CD4-positive, alpha-beta memory T cell (primary cell): ENCODE measurements around the gene SCAMP4. TPM values are rescaled to one million over a fixed set of nuclear protein-coding genes. Genes with fewer than 3 reads are reported as not detected.

ENCODE experiments used
- CTCF ChIA-PET: fragments of 350-600 bp; sonication (Branson Sonifier 250); formaldehyde crosslinking; loops from one replicate; lab custom pipeline; 2021; ENCODE audit warnings: inconsistent platforms; ENCODE audit not compliant: partially characterized antibody; lab: Charles Lee
- POLR2A ChIA-PET: fragments of 350-600 bp; sonication (Branson Sonifier 250); formaldehyde crosslinking; loops from one replicate; lab custom pipeline; 2021; ENCODE audit not compliant: partially characterized antibody; lab: Charles Lee
- DNase-seq, 5 donors: peaks; one replicate each; pipeline versions ENCODE4 v3.0.0 to v3.0.0-alpha.2; 2020 to 2022; ENCODE audit warnings: mixed read lengths in 1 of 5
- H3K27ac ChIP-seq: one replicate; pipeline ENCODE4 v1.7.0; 2013; ENCODE audit warnings: low read depth, low read length
- H3K27me3 ChIP-seq: 2 replicates; pipeline ENCODE4 v1.7.0; 2013; ENCODE audit warnings: mild to moderate bottlenecking, low read length, moderate library complexity; ENCODE audit not compliant: insufficient read depth
- H3K36me3 ChIP-seq: 2 replicates; pipeline ENCODE4 v1.7.0; 2013; ENCODE audit warnings: mild to moderate bottlenecking, low read length, moderate library complexity; ENCODE audit not compliant: insufficient read depth
- H3K4me1 ChIP-seq: 2 replicates; pipeline ENCODE4 v1.7.0; 2013; ENCODE audit warnings: mild to moderate bottlenecking, low read length, moderate library complexity; ENCODE audit not compliant: insufficient read depth
- H3K4me3 ChIP-seq, 2 donors: one replicate each; pipeline ENCODE4 v1.7.0; 2013; ENCODE audit warnings: low read length in 2 of 2, mild to moderate bottlenecking in 1 of 2
- H3K9me3 ChIP-seq, 2 donors: one replicate each; pipeline ENCODE4 v1.7.0; 2013; ENCODE audit warnings: low read length in 2 of 2, control low read depth in 1 of 2; ENCODE audit not compliant: control insufficient read depth in 1 of 2
- H3K27ac Mint-ChIP-seq, 7 donors: one replicate each; pipeline ENCODE4 v1.8.0; 2020 to 2021; ENCODE audit warnings: mixed read lengths in 7 of 7, mild to moderate bottlenecking in 6 of 7, inconsistent platforms in 3 of 7, moderate library complexity in 3 of 7
- H3K27me3 Mint-ChIP-seq, 2 donors: one replicate each; pipeline ENCODE4 v1.8.0; 2020 to 2021; ENCODE audit warnings: mixed read lengths in 2 of 2
- H3K36me3 Mint-ChIP-seq, 2 donors: one replicate each; pipeline ENCODE4 v1.8.0; 2020 to 2021; ENCODE audit warnings: mixed read lengths in 2 of 2, inconsistent platforms in 1 of 2, mild to moderate bottlenecking in 1 of 2
- H3K4me1 Mint-ChIP-seq, 4 donors: one replicate each; pipeline ENCODE4 v1.8.0; 2020 to 2021; ENCODE audit warnings: mixed read lengths in 4 of 4, mild to moderate bottlenecking in 1 of 4
- H3K4me3 Mint-ChIP-seq, 8 donors: one replicate each; pipeline ENCODE4 v1.8.0; 2020 to 2021; ENCODE audit warnings: mixed read lengths in 8 of 8, mild to moderate bottlenecking in 7 of 8, moderate library complexity in 6 of 8, inconsistent platforms in 3 of 8
- H3K9me3 Mint-ChIP-seq, 8 donors: one replicate each; pipeline ENCODE4 v1.8.0; 2020 to 2021; ENCODE audit warnings: mixed read lengths in 8 of 8, mild to moderate bottlenecking in 5 of 8, inconsistent platforms in 3 of 8, moderate library complexity in 1 of 8
- intact Hi-C: fragments of 100-400 bp; cut with micrococcal nuclease; formaldehyde crosslinking; loops from one replicate; pipeline ENCODE4 v1.15.1; 2023
- polyA plus RNA-seq, 2 donors: library from polyadenylated mRNA; unstranded; fragments of 300-500 nt; fragmentation: Illumina TruSeq; gene quantifications; one replicate each; pipeline ENCODE4 v1.2.3, GENCODE V29; 2021
- total RNA-seq, 2 experiments: library from RNA; stranded (reverse); gene quantifications; one replicate each; pipeline ENCODE4 v1.2.3, GENCODE V29; 2021

Gene SCAMP4
- total and polyA plus RNA-seq, 4 experiments from 2014 or later, result 9.8 to 29.1 (median 19.4) TPM

GRCh38 chr19:1954532-1954933, 49.3 kb downstream of the SCAMP4 start:
- no peak overlapping the region for H3K4me3 Mint-ChIP-seq
- H3K9me3 ChIP-seq, result no peaks in the 10 kb centered on the region
- peaks cover 0 to 11% of the 10 kb centered on the region in 2 donors for H3K36me3 Mint-ChIP-seq
- peaks cover 3% of the 10 kb centered on the region for H3K4me1 ChIP-seq
- H3K4me1 Mint-ChIP-seq, result peaks cover 3 to 50% (median 12%) of the 10 kb centered on the region in 4 donors
- no peaks in the 10 kb centered on the region for H3K9me3 Mint-ChIP-seq
- intact Hi-C loops, result no loop called here
- POLR2A ChIA-PET, result interaction anchor here (1.5 kb wide), 1 partner anchor 12 kb away, joined by 5 read pairs; no protein-coding TSS in a partner anchor
- no peak overlapping the region for H3K27ac Mint-ChIP-seq
- H3K27me3 ChIP-seq, result no peaks in the 10 kb centered on the region
- no peak for DNase-seq
- H3K36me3 ChIP-seq, result peaks cover 7% of the 10 kb centered on the region
- H3K27me3 Mint-ChIP-seq, result no peaks in the 10 kb centered on the region
- H3K4me3 ChIP-seq, result no peak overlapping the region
- CTCF ChIA-PET, result no interaction called here
- H3K27ac ChIP-seq, result no peak overlapping the region

DNA sequence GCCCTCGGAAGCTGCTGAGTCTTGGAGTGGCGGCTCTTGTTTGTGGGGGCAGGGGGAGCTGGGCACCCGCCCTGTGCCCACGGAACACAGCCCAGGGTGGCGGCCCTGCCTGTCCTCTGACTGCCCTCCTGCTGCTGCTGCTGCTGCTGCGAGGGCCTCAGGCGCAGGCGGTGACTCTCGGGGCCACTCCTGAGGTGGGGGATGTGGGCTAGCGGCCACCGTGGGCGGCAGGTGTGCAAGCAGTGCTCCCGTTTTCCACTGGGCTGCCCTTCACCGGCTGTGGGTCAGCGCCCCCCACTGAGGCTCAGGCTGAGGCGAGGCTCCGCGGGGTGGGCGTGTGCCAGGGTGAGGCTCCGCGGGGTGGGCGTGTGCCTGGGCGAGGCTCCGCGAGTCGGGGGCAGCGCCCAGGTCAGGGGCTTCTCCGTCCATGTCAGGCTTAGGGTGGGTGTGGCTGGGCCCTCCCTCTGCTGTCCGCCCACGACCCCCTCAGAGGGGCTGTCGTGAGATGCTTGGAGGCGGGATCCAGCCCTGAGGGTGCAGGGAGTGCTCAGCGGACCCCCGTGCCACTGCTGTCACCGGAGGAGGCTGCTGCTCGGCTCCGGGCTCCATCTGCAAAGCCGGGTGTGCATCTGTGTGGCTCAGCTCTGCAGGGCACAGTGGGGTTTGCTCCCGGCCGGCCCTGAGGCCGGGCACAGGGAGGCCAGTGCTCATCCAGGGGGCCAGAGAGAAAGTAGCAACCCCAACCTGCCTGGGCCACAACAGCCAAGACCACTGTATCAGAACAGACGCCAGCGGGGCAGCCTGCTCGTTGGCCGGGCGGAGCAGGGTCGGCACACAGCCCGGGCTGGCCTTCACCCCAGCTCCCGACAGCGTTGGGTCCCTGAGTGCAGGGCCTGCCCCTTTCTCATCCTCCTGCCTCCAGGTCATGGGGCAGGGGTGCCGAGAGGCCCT, 50.2 kb downstream of the SCAMP4 start:
- H3K27ac Mint-ChIP-seq, result no peak overlapping the region
- intact Hi-C loops, result no loop called here
- H3K36me3 Mint-ChIP-seq, result peaks cover 0 to 8% of the 10 kb centered on the region in 2 donors
- H3K9me3 Mint-ChIP-seq, result no peaks in the 10 kb centered on the region
- ChIA-PET CTCF (no interaction called here), POLR2A (interaction anchor here (0.6 kb wide), 1 partner anchor 36 kb away, joined by 3 read pairs; no protein-coding TSS in a partner anchor)
- H3K4me1 Mint-ChIP-seq, result peaks cover 3 to 46% (median 11%) of the 10 kb centered on the region in 4 donors
- Histone ChIP-seq H3K4me3 (no peak overlapping the region), H3K27ac (no peak overlapping the region), H3K27me3 (no peaks in the 10 kb centered on the region), H3K36me3 (peaks cover 7% of the 10 kb centered on the region), H3K4me1 (peaks cover 3% of the 10 kb centered on the region), H3K9me3 (no peaks in the 10 kb centered on the region)
- DNase-seq, result no peak
- H3K27me3 Mint-ChIP-seq, result no peaks in the 10 kb centered on the region
- no peak overlapping the region for H3K4me3 Mint-ChIP-seq

DNA sequence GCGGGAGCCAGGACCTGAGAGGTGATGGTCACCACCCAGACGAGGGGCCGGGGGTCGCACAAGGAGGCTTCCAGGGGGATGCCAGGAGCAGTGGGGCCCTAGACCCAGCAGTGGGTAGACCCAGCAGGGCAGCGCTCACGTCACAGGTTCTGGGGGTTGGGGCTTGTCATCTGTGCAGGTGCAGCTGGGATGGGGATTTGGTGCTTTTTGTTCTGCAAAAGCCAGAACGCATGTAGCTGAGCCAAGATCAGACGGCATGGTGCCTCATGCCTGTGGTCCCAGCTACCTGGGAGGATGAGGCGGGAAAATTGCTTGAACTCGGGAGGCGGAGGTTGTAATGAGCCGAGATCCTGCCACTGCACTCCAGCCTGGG, 50.9 kb downstream of the SCAMP4 start:
- no peak for DNase-seq
- Mint-ChIP-seq H3K27ac (peak overlapping the region in 3 of 7 donors; percentile 12 to 46 (median 36)), H3K4me3 (no peak overlapping the region), H3K36me3 (peaks cover 0 to 9% of the 10 kb centered on the region in 2 donors), H3K27me3 (no peaks in the 10 kb centered on the region), H3K4me1 (peaks cover 3 to 47% (median 12%) of the 10 kb centered on the region in 4 donors), H3K9me3 (no peaks in the 10 kb centered on the region)
- CTCF ChIA-PET, result no interaction called here
- H3K36me3 ChIP-seq, result peaks cover 7% of the 10 kb centered on the region
- no peaks in the 10 kb centered on the region for H3K9me3 ChIP-seq
- H3K4me1 ChIP-seq, result peaks cover 3% of the 10 kb centered on the region
- H3K4me3 ChIP-seq, result no peak overlapping the region
- no peak overlapping the region for H3K27ac ChIP-seq
- H3K27me3 ChIP-seq, result no peaks in the 10 kb centered on the region
- intact Hi-C loops, result no loop called here
- POLR2A ChIA-PET, result interaction anchor here (0.6 kb wide), 1 partner anchor 36 kb away, joined by 3 read pairs; no protein-coding TSS in a partner anchor

DNA sequence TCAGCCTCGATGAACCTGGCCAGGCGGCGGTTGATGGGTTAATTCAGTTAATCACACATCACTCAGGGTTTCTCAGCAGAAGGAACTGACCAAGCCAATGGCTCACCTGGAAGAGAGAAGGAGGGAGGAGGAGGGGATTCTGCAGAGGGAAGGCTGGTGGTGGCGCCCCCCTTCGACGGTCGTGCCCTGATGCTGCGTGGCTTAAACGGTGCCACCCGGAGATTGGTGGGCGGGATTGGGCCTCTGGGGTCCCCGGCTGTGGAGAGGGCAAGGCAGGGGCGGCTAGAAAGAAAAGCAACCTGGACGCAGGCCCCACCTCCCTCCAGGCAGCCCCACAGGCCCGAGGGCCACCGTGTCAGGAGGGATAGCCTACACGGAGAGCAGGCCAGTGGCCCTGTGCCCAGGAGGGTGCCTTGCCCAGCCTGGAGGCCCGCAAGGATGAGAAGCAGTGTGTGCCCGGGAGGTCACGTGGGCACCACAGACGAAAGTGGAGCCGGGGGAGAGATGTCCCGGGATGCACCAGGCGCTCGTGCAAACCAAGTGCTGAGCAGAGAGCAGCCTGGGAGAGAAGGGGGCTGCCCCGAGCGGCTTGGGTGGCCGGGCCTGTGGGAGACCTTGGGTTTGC, 51.8 kb downstream of the SCAMP4 start:
- Mint-ChIP-seq H3K4me1 (peaks cover 3 to 54% (median 13%) of the 10 kb centered on the region in 4 donors), H3K4me3 (no peak overlapping the region), H3K9me3 (no peaks in the 10 kb centered on the region), H3K27ac (peak overlapping the region in 1 of 7 donors; percentile 46), H3K36me3 (peaks cover 0 to 13% of the 10 kb centered on the region in 2 donors), H3K27me3 (no peaks in the 10 kb centered on the region)
- peaks cover 7% of the 10 kb centered on the region for H3K36me3 ChIP-seq
- intact Hi-C loops, result no loop called here
- H3K27me3 ChIP-seq, result no peaks in the 10 kb centered on the region
- no peak overlapping the region for H3K27ac ChIP-seq
- no peak for DNase-seq
- no peaks in the 10 kb centered on the region for H3K9me3 ChIP-seq
- POLR2A ChIA-PET, result no interaction called here
- H3K4me1 ChIP-seq, result peaks cover 3% of the 10 kb centered on the region
- CTCF ChIA-PET, result interaction anchor here (0.6 kb wide), 1 partner anchor 132 kb away, joined by 3 read pairs; no protein-coding TSS in a partner anchor
- no peak overlapping the region for H3K4me3 ChIP-seq

DNA sequence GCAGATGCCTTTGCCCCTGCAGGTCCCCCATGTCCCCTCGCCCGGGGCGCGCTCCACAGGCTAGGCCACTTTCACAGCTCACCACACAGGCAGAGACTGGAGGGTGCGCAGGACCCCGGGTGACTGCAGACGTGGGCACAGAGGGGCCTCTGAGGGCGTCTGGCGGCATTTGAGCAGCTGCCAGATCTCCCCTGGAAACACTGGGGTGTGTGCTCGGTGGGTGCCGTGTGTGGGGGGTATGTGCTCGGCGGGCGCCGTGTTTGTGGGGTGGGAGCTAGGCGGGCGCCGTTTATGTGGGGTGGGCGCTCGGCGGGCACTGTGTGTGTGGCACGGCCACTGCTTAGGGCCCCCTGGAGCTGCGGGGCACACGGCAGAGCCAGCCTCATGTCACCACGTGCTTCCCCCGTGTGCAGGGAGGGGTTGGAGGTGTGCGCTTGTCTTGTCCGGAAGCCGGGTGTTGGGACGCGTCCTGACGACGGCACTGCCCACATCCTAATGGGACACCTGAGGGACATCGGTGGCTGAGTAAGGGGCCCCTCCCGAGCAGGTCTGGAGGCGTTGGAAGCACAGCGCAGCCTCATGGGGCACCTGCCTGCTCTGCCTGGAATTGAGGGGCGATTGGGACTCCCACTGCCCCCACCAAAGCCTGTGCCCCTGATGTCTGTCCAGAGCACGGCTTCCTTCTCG, 52.5 kb downstream of the SCAMP4 start:
- Histone ChIP-seq H3K4me1 (peaks cover 3% of the 10 kb centered on the region), H3K27ac (no peak overlapping the region), H3K27me3 (no peaks in the 10 kb centered on the region), H3K9me3 (no peaks in the 10 kb centered on the region), H3K4me3 (no peak overlapping the region), H3K36me3 (peaks cover 7% of the 10 kb centered on the region)
- intact Hi-C loops, result no loop called here
- Mint-ChIP-seq H3K4me1 (peaks cover 3 to 47% (median 12%) of the 10 kb centered on the region in 4 donors), H3K36me3 (peaks cover 0 to 10% of the 10 kb centered on the region in 2 donors), H3K9me3 (no peaks in the 10 kb centered on the region), H3K27ac (no peak overlapping the region), H3K4me3 (no peak overlapping the region), H3K27me3 (no peaks in the 10 kb centered on the region)
- DNase-seq, result no peak
- CTCF ChIA-PET, result interaction anchor here (0.6 kb wide), 1 partner anchor 132 kb away, joined by 3 read pairs; no protein-coding TSS in a partner anchor
- POLR2A ChIA-PET, result interaction anchor here (0.8 kb wide), 1 partner anchor 92 kb away, joined by 3 read pairs; no protein-coding TSS in a partner anchor

DNA sequence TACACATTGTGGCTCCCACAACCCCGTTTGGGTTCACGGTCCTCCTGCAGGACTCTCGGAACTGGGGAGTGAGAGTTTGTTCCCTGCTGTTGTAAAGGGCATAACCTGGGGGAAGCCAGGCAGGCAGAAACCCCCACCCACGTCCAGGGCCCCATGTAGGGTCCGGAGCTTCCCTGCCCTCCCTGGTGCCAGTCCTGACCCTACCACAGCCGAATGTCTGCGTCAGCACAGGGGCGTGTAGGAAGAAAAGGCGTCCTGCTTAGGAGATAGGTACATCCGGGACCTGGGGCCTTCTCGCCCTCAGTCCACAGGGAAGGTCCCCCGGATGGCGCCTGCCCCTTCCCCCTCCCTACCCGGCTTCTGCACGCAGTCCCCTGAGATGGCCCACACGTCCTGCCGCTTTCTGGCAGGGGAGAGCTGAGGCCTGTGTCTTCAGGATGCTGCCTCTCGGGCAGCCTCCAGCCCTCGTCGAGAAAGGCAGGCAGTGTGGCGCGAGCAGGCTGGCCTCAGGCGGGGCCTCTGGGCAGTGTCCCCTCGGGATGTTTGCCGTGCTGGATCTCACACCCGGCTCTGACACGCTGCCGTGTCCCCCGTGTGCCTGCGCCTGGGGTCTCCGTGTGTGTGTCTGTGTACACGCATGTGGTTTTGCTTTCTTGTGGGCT, 54.9 kb downstream of the SCAMP4 start:
- Histone ChIP-seq H3K9me3 (no peaks in the 10 kb centered on the region), H3K36me3 (no peaks in the 10 kb centered on the region), H3K27ac (no peak overlapping the region), H3K27me3 (no peaks in the 10 kb centered on the region), H3K4me1 (no peaks in the 10 kb centered on the region), H3K4me3 (no peak overlapping the region)
- POLR2A ChIA-PET, result no interaction called here
- Mint-ChIP-seq H3K9me3 (no peaks in the 10 kb centered on the region), H3K36me3 (peaks cover 0 to 10% of the 10 kb centered on the region in 2 donors), H3K27ac (peak overlapping the region in 6 of 7 donors; percentile 32 to 73 (median 65)), H3K27me3 (no peaks in the 10 kb centered on the region), H3K4me3 (no peak overlapping the region), H3K4me1 (peaks cover 5 to 41% (median 12%) of the 10 kb centered on the region in 4 donors)
- intact Hi-C loops, result no loop called here
- no peak for DNase-seq
- CTCF ChIA-PET, result no interaction called here
